Esophagus squamous epithelium (tissue), 4 donors: ENCODE results near the gene GALC.

Experiments used
- POLR2A ChIP-seq, 4 donors: fragments of 450-650 bp; IDR thresholded peaks; one replicate each; pipeline ENCODE4 v1.6.1; 2017; ENCODE audit warnings: antibody characterized with exemption in 4 of 4, mild to moderate bottlenecking in 4 of 4, moderate library complexity in 3 of 4
- TF ChIP-seq, protein P1 (sequence below), 6 experiments: fragments of 450-650 bp in 4 of 6; fragments of 200-600 bp in 2 of 6; sonication (generic) in 2 of 6; IDR thresholded peaks; one replicate each; pipeline ENCODE4 v1.5.1; 2016 to 2019; ENCODE audit warnings: antibody characterized with exemption in 6 of 6, mild to moderate bottlenecking in 4 of 6, moderate library complexity in 4 of 6

- TF ChIP-seq, protein P1, sequence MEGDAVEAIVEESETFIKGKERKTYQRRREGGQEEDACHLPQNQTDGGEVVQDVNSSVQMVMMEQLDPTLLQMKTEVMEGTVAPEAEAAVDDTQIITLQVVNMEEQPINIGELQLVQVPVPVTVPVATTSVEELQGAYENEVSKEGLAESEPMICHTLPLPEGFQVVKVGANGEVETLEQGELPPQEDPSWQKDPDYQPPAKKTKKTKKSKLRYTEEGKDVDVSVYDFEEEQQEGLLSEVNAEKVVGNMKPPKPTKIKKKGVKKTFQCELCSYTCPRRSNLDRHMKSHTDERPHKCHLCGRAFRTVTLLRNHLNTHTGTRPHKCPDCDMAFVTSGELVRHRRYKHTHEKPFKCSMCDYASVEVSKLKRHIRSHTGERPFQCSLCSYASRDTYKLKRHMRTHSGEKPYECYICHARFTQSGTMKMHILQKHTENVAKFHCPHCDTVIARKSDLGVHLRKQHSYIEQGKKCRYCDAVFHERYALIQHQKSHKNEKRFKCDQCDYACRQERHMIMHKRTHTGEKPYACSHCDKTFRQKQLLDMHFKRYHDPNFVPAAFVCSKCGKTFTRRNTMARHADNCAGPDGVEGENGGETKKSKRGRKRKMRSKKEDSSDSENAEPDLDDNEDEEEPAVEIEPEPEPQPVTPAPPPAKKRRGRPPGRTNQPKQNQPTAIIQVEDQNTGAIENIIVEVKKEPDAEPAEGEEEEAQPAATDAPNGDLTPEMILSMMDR (IDR thresholded peaks at IDR 0.05), result peak; percentile 26 to 76 (median 57)
- no peak for TF ChIP-seq POLR2A (IDR thresholded peaks at IDR 0.05)
Measured at GRCh38 chr14:87944987-87945604, 47.9 kb downstream of the GALC start.
